ENCODE results near the gene EFR3B. TPM values are rescaled to one million over a fixed set of nuclear protein-coding genes. Genes with fewer than 3 reads are reported as not detected.

Gene EFR3B
- polyA plus RNA-seq, 2 of the 4 experiments (the other 2 are of a cell fraction) = 6.5 to 12.5 TPM

DNA sequence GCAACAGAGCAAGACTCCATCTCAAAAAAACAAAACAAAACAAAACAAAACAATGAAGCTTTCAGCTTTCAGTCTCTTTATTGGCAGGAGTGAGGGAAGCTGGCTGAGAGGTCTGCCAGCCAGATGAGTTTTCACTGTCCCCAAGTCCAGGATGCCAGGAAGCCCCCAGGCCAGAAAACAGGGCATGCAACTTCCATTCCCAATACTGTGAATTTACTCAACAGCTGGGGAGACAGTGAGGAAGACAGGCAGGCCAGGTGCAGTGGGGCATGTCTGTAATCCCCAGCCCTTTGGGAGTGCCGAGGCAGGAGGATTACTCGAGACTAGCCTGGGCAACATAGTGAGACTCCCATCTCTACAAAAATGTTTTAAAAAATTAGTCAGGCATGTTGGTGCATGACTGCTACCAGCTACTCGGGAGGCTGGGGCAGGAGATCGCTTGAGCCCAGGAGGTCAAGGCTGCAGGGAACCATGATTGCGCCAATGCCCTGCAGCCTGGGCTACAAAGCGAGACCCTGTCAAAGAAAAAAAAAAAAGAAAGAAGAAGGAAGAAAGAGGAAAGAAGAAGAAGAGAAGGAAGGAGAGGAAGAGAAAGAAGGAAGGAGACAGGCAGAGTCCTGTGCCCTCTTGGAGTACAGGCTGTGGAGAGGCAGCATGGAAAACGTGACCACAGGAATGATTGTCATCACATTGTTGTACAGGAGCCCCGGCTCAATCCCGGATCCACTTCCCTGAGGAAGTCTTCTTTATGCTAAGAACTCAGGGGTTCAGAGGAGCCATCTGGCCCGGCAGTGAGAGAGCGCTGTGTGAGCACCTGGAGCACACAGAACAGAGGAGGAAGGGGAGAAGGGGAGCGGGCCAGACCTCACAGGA, 155.7 kb downstream of the EFR3B start:
- no peaks in the 10 kb centered on the region for H3K9me3 ChIP-seq
- H3K4me3 ChIP-seq = no peak overlapping the region
- H3K4me1 ChIP-seq = no peaks in the 10 kb centered on the region
- WGBS (ENCODE audit: missing lambda C conversion rate) = 55% methylated on average over 12 of the region's 12 CpGs
- no peak for DNase-seq (ENCODE audit: low read depth in 1 of 2, low spot score in 1 of 2)
- no peak for FAIRE-seq
- H3K4me2 ChIP-seq = no peak overlapping the region
- CTCF ChIA-PET = interaction anchor here (0.6 to 4.9 kb wide), 39 partner anchors 10 to 1675 kb away, joined by 3 to 87 read pairs (median 5); partner anchors contain the start of gene POMC
- ATAC-seq = no peak
- TF ChIP-seq, protein P1, sequence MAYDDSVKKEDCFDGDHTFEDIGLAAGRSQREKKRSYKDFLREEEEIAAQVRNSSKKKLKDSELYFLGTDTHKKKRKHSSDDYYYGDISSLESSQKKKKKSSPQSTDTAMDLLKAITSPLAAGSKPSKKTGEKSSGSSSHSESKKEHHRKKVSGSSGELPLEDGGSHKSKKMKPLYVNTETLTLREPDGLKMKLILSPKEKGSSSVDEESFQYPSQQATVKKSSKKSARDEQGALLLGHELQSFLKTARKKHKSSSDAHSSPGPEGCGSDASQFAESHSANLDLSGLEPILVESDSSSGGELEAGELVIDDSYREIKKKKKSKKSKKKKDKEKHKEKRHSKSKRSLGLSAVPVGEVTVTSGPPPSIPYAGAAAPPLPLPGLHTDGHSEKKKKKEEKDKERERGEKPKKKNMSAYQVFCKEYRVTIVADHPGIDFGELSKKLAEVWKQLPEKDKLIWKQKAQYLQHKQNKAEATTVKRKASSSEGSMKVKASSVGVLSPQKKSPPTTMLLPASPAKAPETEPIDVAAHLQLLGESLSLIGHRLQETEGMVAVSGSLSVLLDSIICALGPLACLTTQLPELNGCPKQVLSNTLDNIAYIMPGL (CRISPR knock-in tag; IDR thresholded peaks at IDR 0.05; ENCODE audit: borderline replicate concordance) = no peak
- TF ChIP-seq SREBF2 (IDR thresholded peaks at IDR 0.05) (no peak), ZNF302 (CRISPR knock-in tag; IDR thresholded peaks at IDR 0.05) (no peak), GATA3 (IDR thresholded peaks at IDR 0.05; ENCODE audit: borderline replicate concordance) (no peak), RNF2 (IDR thresholded peaks at IDR 0.05; ENCODE audit: borderline replicate concordance, low read depth) (no peak), RARB (CRISPR knock-in tag; IDR thresholded peaks at IDR 0.05) (no peak), NR3C1 (IDR thresholded peaks at IDR 0.05) (no peak), CHD4 (IDR thresholded peaks at IDR 0.05; ENCODE audit: borderline replicate concordance) (no peak), CBX8 (IDR thresholded peaks at IDR 0.05) (no peak)
- POLR2A ChIA-PET = interaction anchor here (0.7 to 0.8 kb wide), 2 partner anchors 222 to 224 kb away, joined by 3 to 10 read pairs; no protein-coding TSS in a partner anchor
- no peak overlapping the region for H3K27ac ChIP-seq

DNA sequence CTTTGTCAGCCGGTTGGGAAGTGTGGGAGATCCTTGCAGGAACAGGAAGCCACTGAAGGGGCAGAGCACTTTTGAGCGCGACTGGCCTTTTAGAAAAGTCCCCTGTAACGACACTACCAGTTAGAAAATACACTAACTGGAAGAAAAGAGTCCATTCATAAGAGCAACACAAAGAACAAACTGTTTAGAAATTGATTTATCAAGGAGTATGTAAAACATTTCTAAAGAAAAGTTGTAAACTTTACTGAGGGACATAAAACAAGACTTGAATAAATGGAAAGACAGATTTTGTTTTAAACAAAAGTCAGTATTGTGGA, 156.3 kb downstream of the EFR3B start:
- POLR2A ChIA-PET = no interaction called here
- FAIRE-seq = no peak
- Histone ChIP-seq H3K4me2 (no peak overlapping the region), H3K4me1 (no peaks in the 10 kb centered on the region), H3K9me3 (no peaks in the 10 kb centered on the region), H3K4me3 (no peak overlapping the region), H3K27ac (no peak overlapping the region)
- TF ChIP-seq BHLHE40 (IDR thresholded peaks at IDR 0.05; ENCODE audit: low read depth, low read length) (no peak), CBX2 (IDR thresholded peaks at IDR 0.05; ENCODE audit: borderline replicate concordance, low read depth) (no peak), E2F6 (IDR thresholded peaks at IDR 0.05; ENCODE audit: borderline replicate concordance, low read depth) (no peak)
- ATAC-seq = no peak
- DNase-seq (ENCODE audit: low read depth in 1 of 2, low spot score in 1 of 2) = no peak
- 70% methylated on average over 4 of the region's 4 CpGs for WGBS (ENCODE audit: missing lambda C conversion rate)
- CTCF ChIA-PET = interaction anchor here (1.3 to 4.9 kb wide), 5 partner anchors 33 to 368 kb away, joined by 3 to 87 read pairs (median 21); no protein-coding TSS in a partner anchor

- Histone ChIP-seq H3K9me3 (no peaks in the 10 kb centered on the region), H3K4me2 (no peak overlapping the region), H3K27ac (no peak overlapping the region), H3K4me3 (no peak overlapping the region), H3K4me1 (no peaks in the 10 kb centered on the region)
- TF ChIP-seq ZC3H11A (IDR thresholded peaks at IDR 0.05) = no peak
- no peak for TF ChIP-seq FOSB (CRISPR knock-in tag; IDR thresholded peaks at IDR 0.05)
- no peak for TF ChIP-seq FOXS1 (CRISPR knock-in tag; IDR thresholded peaks at IDR 0.05)
- no peak for TF ChIP-seq RAD21 (conservative IDR thresholded peaks at IDR 0.05 in 1 of 2, IDR thresholded peaks at IDR 0.05 in 1 of 2)
- TF ChIP-seq ZFP36 (IDR thresholded peaks at IDR 0.05; ENCODE audit: borderline replicate concordance, partially characterized antibody) = no peak
- no peak for TF ChIP-seq NR3C1 (IDR thresholded peaks at IDR 0.05)
- TF ChIP-seq ESRRA (IDR thresholded peaks at IDR 0.05; ENCODE audit: borderline replicate concordance, low read length) = no peak
- TF ChIP-seq ZNF302 (CRISPR knock-in tag; IDR thresholded peaks at IDR 0.05) = no peak
- TF ChIP-seq MAZ (IDR thresholded peaks at IDR 0.05; ENCODE audit: borderline replicate concordance, low read depth, low read length) = no peak
- no peak for TF ChIP-seq ELK1 (IDR thresholded peaks at IDR 0.05; ENCODE audit: low read depth, low read length)
- no peak for TF ChIP-seq TFCP2L1 (CRISPR knock-in tag; IDR thresholded peaks at IDR 0.05)
- no peak for FAIRE-seq
- no peak for ATAC-seq
- DNase-seq (ENCODE audit: low read depth in 1 of 2, low spot score in 1 of 2) = no peak
- ChIA-PET CTCF (no interaction called here), POLR2A (no interaction called here)
- WGBS (ENCODE audit: missing lambda C conversion rate) = 56% methylated on average over 5 of the region's 5 CpGs
Observed at GRCh38 chr2:25198576-25198975, 156.7 kb downstream of the EFR3B start.
